Activated CD4-positive, alpha-beta T cell treated with anti-CD3 and anti-CD28 coated beads, Interleukin-2, amount 50 U/mL, for 1 hour (primary cell): Measurements from ENCODE around the gene SLC12A6.

Experiments used
- DNase-seq: peaks from one replicate; pipeline ENCODE4 v3.0.0-alpha.2; 2020

Gene SLC12A6

DNA sequence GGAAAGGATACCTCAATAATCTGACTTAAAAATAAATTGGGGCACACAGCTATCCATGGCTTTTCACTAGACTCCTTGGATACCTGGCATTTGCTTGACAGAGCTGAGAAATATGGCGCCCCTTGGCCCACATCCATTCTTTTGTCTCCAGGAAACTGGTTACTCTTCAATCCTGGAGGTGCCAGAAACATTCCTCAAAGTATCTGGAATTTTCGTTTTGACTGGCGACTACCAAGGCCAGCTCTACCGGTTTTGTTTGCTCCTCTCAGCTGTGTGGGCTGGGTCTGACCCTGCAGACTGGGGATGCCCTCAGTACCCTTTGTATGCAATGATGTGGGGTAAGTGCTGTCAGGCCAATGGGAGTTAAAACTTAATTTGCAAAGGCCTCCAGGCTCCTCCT, 154.6 kb downstream of the SLC12A6 start:
- no peak for DNase-seq
